Progenitor cell of endocrine pancreas (in vitro differentiated cells): ENCODE data around the gene PRKCD. TPM values are rescaled to one million over a fixed set of nuclear protein-coding genes. Genes with fewer than 3 reads are reported as not detected.

Source experiments
- DNase-seq: peaks from one replicate; pipeline ENCODE4 v3.0.0; 2021; ENCODE audit warnings: low spot score; ENCODE audit not compliant: unreplicated experiment
- H3K27ac Mint-ChIP-seq: 2 replicates; pipeline ENCODE4 v1.8.0; 2021; ENCODE audit warnings: mild to moderate bottlenecking, moderate library complexity, mixed read lengths
- H3K27me3 Mint-ChIP-seq: 2 replicates; pipeline ENCODE4 v1.8.0; 2021; ENCODE audit warnings: mixed read lengths
- H3K36me3 Mint-ChIP-seq: 2 replicates; pipeline ENCODE4 v1.8.0; 2022; ENCODE audit warnings: mixed read lengths; ENCODE audit not compliant: insufficient read depth
- H3K4me1 Mint-ChIP-seq: 2 replicates; pipeline ENCODE4 v1.8.0; 2021; ENCODE audit warnings: low read depth, mixed read lengths
- H3K4me3 Mint-ChIP-seq: 2 replicates; pipeline ENCODE4 v1.8.0; 2021; ENCODE audit warnings: low read depth, mild to moderate bottlenecking, moderate library complexity, mixed read lengths
- H3K9me3 Mint-ChIP-seq: 2 replicates; pipeline ENCODE4 v1.8.0; 2021; ENCODE audit warnings: low read depth, mixed read lengths
- CTCF ChIP-seq: fragments of 200-600 bp; sonication (generic); IDR thresholded peaks from one replicate; pipeline ENCODE4 v1.5.0; 2021; ENCODE audit warnings: antibody characterized with exemption, mild to moderate bottlenecking; ENCODE audit not compliant: unreplicated experiment
- total RNA-seq: library from RNA; stranded (reverse); gene quantifications from 2 replicates; pipeline ENCODE4 v1.2.1, GENCODE V29; 2021

The PRKCD gene
- total RNA-seq, 1 donor from 2014 or later: 45.8 TPM

- Mint-ChIP-seq H3K27me3 (peaks cover 8% of the 10 kb centered on the region), H3K9me3 (no peaks in the 10 kb centered on the region), H3K27ac (no peak overlapping the region), H3K36me3 (no peaks in the 10 kb centered on the region), H3K4me1 (no peaks in the 10 kb centered on the region), H3K4me3 (no peak overlapping the region)
- no peak for TF ChIP-seq CTCF
- DNase-seq: no peak
Observed at GRCh38 chr3:53213276-53213675, 52.3 kb downstream of the PRKCD start.

- Mint-ChIP-seq H3K4me1 (no peaks in the 10 kb centered on the region), H3K27ac (no peak overlapping the region), H3K27me3 (peaks cover 9% of the 10 kb centered on the region), H3K4me3 (no peak overlapping the region), H3K9me3 (no peaks in the 10 kb centered on the region), H3K36me3 (no peaks in the 10 kb centered on the region)
- no peak for TF ChIP-seq CTCF
- no peak for DNase-seq
Observed at GRCh38 chr3:53215816-53216215, 54.8 kb downstream of the PRKCD start.

GRCh38 chr3:53216723-53217122 is 55.7 kb downstream of the PRKCD start:
- no peaks in the 10 kb centered on the region for H3K9me3 Mint-ChIP-seq
- peaks cover 9% of the 10 kb centered on the region for H3K27me3 Mint-ChIP-seq
- H3K4me1 Mint-ChIP-seq: no peaks in the 10 kb centered on the region
- H3K4me3 Mint-ChIP-seq: no peak overlapping the region
- no peak overlapping the region for H3K27ac Mint-ChIP-seq
- no peak for DNase-seq
- no peak for TF ChIP-seq CTCF
- H3K36me3 Mint-ChIP-seq: no peaks in the 10 kb centered on the region

GRCh38 chr3:53217175-53217574 is 56.2 kb downstream of the PRKCD start:
- DNase-seq: no peak
- H3K27ac Mint-ChIP-seq: no peak overlapping the region
- H3K4me3 Mint-ChIP-seq: no peak overlapping the region
- no peak for TF ChIP-seq CTCF
- H3K4me1 Mint-ChIP-seq: no peaks in the 10 kb centered on the region
- H3K27me3 Mint-ChIP-seq: peaks cover 9% of the 10 kb centered on the region
- H3K9me3 Mint-ChIP-seq: no peaks in the 10 kb centered on the region
- no peaks in the 10 kb centered on the region for H3K36me3 Mint-ChIP-seq

GRCh38 chr3:53218131-53218530 is 57.1 kb downstream of the PRKCD start:
- Mint-ChIP-seq H3K27ac (no peak overlapping the region), H3K36me3 (no peaks in the 10 kb centered on the region), H3K9me3 (no peaks in the 10 kb centered on the region), H3K27me3 (peaks cover 9% of the 10 kb centered on the region), H3K4me3 (no peak overlapping the region), H3K4me1 (no peaks in the 10 kb centered on the region)
- TF ChIP-seq CTCF: no peak
- DNase-seq: no peak
